GM19238 (cell line): ENCODE data around the gene AP5S1.
"Not testable (repeated sequence)": the region's sequence is repeated elsewhere in the genome, so short reads cannot be mapped to it uniquely, and the experiment has no call there.

Source experiments
- DNase-seq: peaks from one replicate; pipeline ENCODE4 v3.0.0; 2011; ENCODE audit warnings: low spot score; ENCODE audit not compliant: insufficient read length

AP5S1 gene

GRCh38 chr20:3811467-3812258 lies 8.7 kb upstream of the AP5S1 start:
- DNase-seq: no peak

- DNase-seq: no peak
Observed at GRCh38 chr20:3812259-3812681, 8.1 kb upstream of the AP5S1 start.

- DNase-seq: no peak
Observed at GRCh38 chr20:3812975-3813847, 7.1 kb upstream of the AP5S1 start.

- DNase-seq: no peak
Observed at GRCh38 chr20:3813848-3814581, 6.3 kb upstream of the AP5S1 start.

GRCh38 chr20:3814928-3815495 lies 5.3 kb upstream of the AP5S1 start:
- no peak for DNase-seq

- DNase-seq: no peak
Observed at GRCh38 chr20:3815703-3816315, 4.5 kb upstream of the AP5S1 start.

GRCh38 chr20:3818155-3819151 lies 1.9 kb upstream of the AP5S1 start:
- DNase-seq: no peak

GRCh38 chr20:3819411-3820047 lies 818 bp upstream of the AP5S1 start:
- DNase-seq: no peak

GRCh38 chr20:3820901-3821727 lies 767 bp downstream of the AP5S1 start:
- no peak for DNase-seq

- no peak for DNase-seq
Observed at GRCh38 chr20:3821996-3822395, 1.6 kb downstream of the AP5S1 start.

GRCh38 chr20:3823881-3824280 lies 3.5 kb downstream of the AP5S1 start:
- DNase-seq: no peak

- DNase-seq: no peak
Observed at GRCh38 chr20:3825526-3825925, 5.2 kb downstream of the AP5S1 start.

- no peak for DNase-seq
Observed at GRCh38 chr20:3826420-3826819, 6.1 kb downstream of the AP5S1 start.

- no peak for DNase-seq
Observed at GRCh38 chr20:3828798-3829197, 8.5 kb downstream of the AP5S1 start.

GRCh38 chr20:3829891-3830290 lies 9.5 kb downstream of the AP5S1 start:
- not testable (repeated sequence) for DNase-seq

- no peak for DNase-seq
Observed at GRCh38 chr20:3836132-3836531, 15.8 kb downstream of the AP5S1 start.

- DNase-seq: no peak
Observed at GRCh38 chr20:3839328-3839727, 19.0 kb downstream of the AP5S1 start.

GRCh38 chr20:3840201-3840600 lies 19.9 kb downstream of the AP5S1 start:
- not testable (repeated sequence) for DNase-seq
